Type B pancreatic cell (in vitro differentiated cells): Measurements from ENCODE around the gene MYLK. TPM values are rescaled to one million over a fixed set of nuclear protein-coding genes. Genes with fewer than 3 reads are reported as not detected.

Experiments used
- DNase-seq: peaks from one replicate; pipeline ENCODE4 v3.0.0; 2021; ENCODE audit warnings: mixed read lengths; ENCODE audit not compliant: unreplicated experiment; ENCODE audit errors: extremely low spot score
- H3K27ac Mint-ChIP-seq: 2 replicates; pipeline ENCODE4 v1.8.0; 2021; ENCODE audit warnings: mild to moderate bottlenecking, mixed read lengths
- H3K27me3 Mint-ChIP-seq: 2 replicates; pipeline ENCODE4 v1.8.0; 2021; ENCODE audit warnings: mixed read lengths
- H3K36me3 Mint-ChIP-seq: 2 replicates; pipeline ENCODE4 v1.8.0; 2021; ENCODE audit warnings: mixed read lengths
- H3K4me1 Mint-ChIP-seq: one replicate; pipeline ENCODE4 v1.8.0; 2021; ENCODE audit warnings: mixed read lengths; ENCODE audit not compliant: unreplicated experiment
- H3K4me3 Mint-ChIP-seq: 2 replicates; pipeline ENCODE4 v1.8.0; 2021; ENCODE audit warnings: mild to moderate bottlenecking, mixed read lengths
- H3K9me3 Mint-ChIP-seq: 2 replicates; pipeline ENCODE4 v1.8.0; 2021; ENCODE audit warnings: mixed read lengths
- CTCF ChIP-seq: fragments of 200-600 bp; sonication (generic); conservative IDR thresholded peaks from 2 replicates; pipeline ENCODE4 v1.5.0; 2021; ENCODE audit warnings: antibody characterized with exemption, mild to moderate bottlenecking
- total RNA-seq: library from RNA; stranded (reverse); gene quantifications from 2 replicates; pipeline ENCODE4 v1.2.1, GENCODE V29; 2021; ENCODE audit warnings: low replicate concordance

MYLK gene
- total RNA-seq, 1 donor from 2014 or later, result 16.8 TPM

- Mint-ChIP-seq H3K36me3 (peaks cover 6% of the 10 kb centered on the region), H3K27me3 (peaks cover 6% of the 10 kb centered on the region), H3K9me3 (no peaks in the 10 kb centered on the region), H3K4me3 (no peak overlapping the region), H3K27ac (no peak overlapping the region), H3K4me1 (peaks cover 9% of the 10 kb centered on the region)
- DNase-seq, result no peak
- no peak for TF ChIP-seq CTCF
Measured at GRCh38 chr3:123664753-123665152, 219.4 kb downstream of the MYLK start.

- H3K4me3 Mint-ChIP-seq, result no peak overlapping the region
- H3K27ac Mint-ChIP-seq, result no peak overlapping the region
- H3K27me3 Mint-ChIP-seq, result peaks cover 6% of the 10 kb centered on the region
- peaks cover 9% of the 10 kb centered on the region for H3K4me1 Mint-ChIP-seq
- H3K9me3 Mint-ChIP-seq, result no peaks in the 10 kb centered on the region
- H3K36me3 Mint-ChIP-seq, result peaks cover 6% of the 10 kb centered on the region
- TF ChIP-seq CTCF, result no peak
- no peak for DNase-seq
Measured at GRCh38 chr3:123663977-123664376, 220.2 kb downstream of the MYLK start.

- Mint-ChIP-seq H3K9me3 (no peaks in the 10 kb centered on the region), H3K4me3 (no peak overlapping the region), H3K36me3 (peaks cover 8% of the 10 kb centered on the region), H3K27me3 (peaks cover 6% of the 10 kb centered on the region), H3K27ac (no peak overlapping the region), H3K4me1 (peaks cover 9% of the 10 kb centered on the region)
- no peak for TF ChIP-seq CTCF
- DNase-seq, result no peak
Measured at GRCh38 chr3:123661973-123662372, 222.2 kb downstream of the MYLK start.

- Mint-ChIP-seq H3K4me1 (peaks cover 9% of the 10 kb centered on the region), H3K27ac (no peak overlapping the region), H3K4me3 (no peak overlapping the region), H3K27me3 (peaks cover 3% of the 10 kb centered on the region), H3K9me3 (no peaks in the 10 kb centered on the region), H3K36me3 (peaks cover 3% of the 10 kb centered on the region)
- DNase-seq, result no peak
- no peak for TF ChIP-seq CTCF
Measured at GRCh38 chr3:123660900-123661299, 223.2 kb downstream of the MYLK start.

- no peaks in the 10 kb centered on the region for H3K9me3 Mint-ChIP-seq
- DNase-seq, result no peak
- H3K4me3 Mint-ChIP-seq, result no peak overlapping the region
- peaks cover 3% of the 10 kb centered on the region for H3K36me3 Mint-ChIP-seq
- H3K27me3 Mint-ChIP-seq, result peaks cover 3% of the 10 kb centered on the region
- no peak for TF ChIP-seq CTCF
- H3K27ac Mint-ChIP-seq, result no peak overlapping the region
- H3K4me1 Mint-ChIP-seq, result peaks cover 9% of the 10 kb centered on the region
Measured at GRCh38 chr3:123660141-123660675, 223.9 kb downstream of the MYLK start.

- no peaks in the 10 kb centered on the region for H3K9me3 Mint-ChIP-seq
- TF ChIP-seq CTCF, result no peak
- DNase-seq, result no peak
- no peak overlapping the region for H3K4me3 Mint-ChIP-seq
- peaks cover 3% of the 10 kb centered on the region for H3K27me3 Mint-ChIP-seq
- H3K4me1 Mint-ChIP-seq, result peaks cover 9% of the 10 kb centered on the region
- H3K36me3 Mint-ChIP-seq, result peaks cover 3% of the 10 kb centered on the region
- H3K27ac Mint-ChIP-seq, result no peak overlapping the region
Measured at GRCh38 chr3:123658852-123659206, 225.3 kb downstream of the MYLK start.
